ENCODE data around the gene NEDD4L.

DNA sequence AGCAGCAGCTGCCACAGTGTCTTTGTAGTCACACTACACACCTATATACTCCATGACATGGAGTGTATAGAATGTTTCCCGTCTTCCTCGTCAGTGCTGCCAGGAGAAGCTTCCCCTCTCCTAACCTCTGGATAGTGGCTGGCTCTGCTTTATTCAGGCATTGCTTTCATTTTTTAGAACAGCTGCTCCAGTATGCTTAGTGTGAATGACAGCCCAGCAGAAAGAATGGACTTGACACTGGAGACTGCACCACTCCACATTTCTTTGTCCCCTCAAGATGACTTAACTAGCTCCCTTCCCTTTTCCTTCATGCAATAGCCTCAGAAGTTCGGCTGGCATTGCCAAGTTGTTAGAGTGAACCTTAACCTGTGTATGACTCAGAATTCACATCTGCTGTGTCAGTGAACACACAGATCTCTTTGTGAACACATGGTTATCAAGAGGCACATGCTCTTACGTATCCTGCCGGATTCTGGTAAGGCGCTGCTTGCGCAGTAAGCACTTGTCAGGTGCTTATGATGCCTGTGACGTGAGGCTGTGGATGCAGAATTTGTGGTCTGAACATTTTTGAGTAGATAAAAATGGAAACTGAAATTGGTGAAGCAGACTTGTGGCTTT, 73.9 kb downstream of the NEDD4L start:
- TF ChIP-seq, protein P1, sequence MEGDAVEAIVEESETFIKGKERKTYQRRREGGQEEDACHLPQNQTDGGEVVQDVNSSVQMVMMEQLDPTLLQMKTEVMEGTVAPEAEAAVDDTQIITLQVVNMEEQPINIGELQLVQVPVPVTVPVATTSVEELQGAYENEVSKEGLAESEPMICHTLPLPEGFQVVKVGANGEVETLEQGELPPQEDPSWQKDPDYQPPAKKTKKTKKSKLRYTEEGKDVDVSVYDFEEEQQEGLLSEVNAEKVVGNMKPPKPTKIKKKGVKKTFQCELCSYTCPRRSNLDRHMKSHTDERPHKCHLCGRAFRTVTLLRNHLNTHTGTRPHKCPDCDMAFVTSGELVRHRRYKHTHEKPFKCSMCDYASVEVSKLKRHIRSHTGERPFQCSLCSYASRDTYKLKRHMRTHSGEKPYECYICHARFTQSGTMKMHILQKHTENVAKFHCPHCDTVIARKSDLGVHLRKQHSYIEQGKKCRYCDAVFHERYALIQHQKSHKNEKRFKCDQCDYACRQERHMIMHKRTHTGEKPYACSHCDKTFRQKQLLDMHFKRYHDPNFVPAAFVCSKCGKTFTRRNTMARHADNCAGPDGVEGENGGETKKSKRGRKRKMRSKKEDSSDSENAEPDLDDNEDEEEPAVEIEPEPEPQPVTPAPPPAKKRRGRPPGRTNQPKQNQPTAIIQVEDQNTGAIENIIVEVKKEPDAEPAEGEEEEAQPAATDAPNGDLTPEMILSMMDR (IDR thresholded peaks at IDR 0.05): no peak
- no peak for TF ChIP-seq POLR2A (IDR thresholded peaks at IDR 0.05)

Data from testis (tissue), 2 donors.